ENCODE results near the gene ENDOD1.

DNA sequence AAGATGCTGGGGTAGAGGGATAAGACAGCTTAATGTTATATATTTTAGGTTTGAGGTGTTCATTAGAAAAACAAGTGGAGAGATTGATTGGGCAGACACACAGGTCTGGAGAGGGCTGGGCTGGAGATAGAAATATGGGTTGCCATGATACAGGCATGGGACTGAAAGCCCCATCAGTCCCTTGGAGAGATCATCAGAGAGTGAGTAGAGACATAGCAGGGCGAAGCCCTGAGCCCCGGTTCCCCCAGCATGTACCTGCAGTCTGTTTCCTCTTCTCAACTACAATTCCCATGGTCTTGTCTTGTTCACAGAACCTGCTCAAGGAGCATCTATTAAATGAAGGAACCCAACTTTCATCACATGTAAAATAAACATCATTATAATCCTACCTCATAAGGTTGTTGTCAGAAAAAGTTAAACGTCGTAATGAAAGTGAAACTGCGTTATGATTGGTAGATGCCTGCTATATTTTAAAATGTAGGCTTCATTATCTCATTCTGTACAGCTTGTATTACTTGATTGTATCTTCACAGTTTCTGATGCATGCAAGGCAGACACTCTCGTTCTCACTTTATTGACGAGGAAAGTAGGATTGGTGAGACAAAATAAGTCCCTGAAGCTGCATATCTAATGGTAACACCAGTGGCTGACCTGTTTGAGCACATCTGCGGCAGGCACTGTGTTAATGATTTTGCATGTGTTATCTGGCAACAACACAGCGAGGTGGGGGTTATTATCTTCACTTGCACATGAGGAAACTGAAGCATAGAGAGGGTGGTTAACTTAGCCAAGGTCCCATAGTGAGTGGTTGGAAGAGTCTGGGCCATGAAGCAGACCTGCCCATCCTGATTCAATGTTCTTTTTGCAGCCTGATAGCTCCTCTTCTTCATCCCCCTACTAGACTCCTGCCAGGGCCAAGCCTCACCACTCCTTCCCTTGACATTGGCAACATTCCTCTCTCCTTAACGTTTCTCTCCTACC lies 63.5 kb downstream of the ENDOD1 start:
- TF ChIP-seq, protein P1, sequence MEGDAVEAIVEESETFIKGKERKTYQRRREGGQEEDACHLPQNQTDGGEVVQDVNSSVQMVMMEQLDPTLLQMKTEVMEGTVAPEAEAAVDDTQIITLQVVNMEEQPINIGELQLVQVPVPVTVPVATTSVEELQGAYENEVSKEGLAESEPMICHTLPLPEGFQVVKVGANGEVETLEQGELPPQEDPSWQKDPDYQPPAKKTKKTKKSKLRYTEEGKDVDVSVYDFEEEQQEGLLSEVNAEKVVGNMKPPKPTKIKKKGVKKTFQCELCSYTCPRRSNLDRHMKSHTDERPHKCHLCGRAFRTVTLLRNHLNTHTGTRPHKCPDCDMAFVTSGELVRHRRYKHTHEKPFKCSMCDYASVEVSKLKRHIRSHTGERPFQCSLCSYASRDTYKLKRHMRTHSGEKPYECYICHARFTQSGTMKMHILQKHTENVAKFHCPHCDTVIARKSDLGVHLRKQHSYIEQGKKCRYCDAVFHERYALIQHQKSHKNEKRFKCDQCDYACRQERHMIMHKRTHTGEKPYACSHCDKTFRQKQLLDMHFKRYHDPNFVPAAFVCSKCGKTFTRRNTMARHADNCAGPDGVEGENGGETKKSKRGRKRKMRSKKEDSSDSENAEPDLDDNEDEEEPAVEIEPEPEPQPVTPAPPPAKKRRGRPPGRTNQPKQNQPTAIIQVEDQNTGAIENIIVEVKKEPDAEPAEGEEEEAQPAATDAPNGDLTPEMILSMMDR (IDR thresholded peaks at IDR 0.05), result no peak
- TF ChIP-seq POLR2A (IDR thresholded peaks at IDR 0.05), result no peak

Measured in prostate gland (tissue), 2 donors.